Body of pancreas (tissue), 4 donors: ENCODE measurements around the gene ACTR3C. TPM values are rescaled to one million over a fixed set of nuclear protein-coding genes. Genes with fewer than 3 reads are reported as not detected.

Source experiments
- ATAC-seq: fragments of 150-250 bp; one replicate; pipeline ENCODE4 v1.9.1; 2016
- DNase-seq, 4 donors: peaks; one replicate each; pipeline ENCODE4 v3.0.0-alpha.2; 2019
- H3K27ac ChIP-seq, 4 donors: fragments of 200-600 bp; sonication (generic); 1 replicate in 3 of 4; 2 replicates in 1 of 4; pipeline versions ENCODE4 v1.5.1 to v1.6.1; 2016 to 2019; ENCODE audit warnings: mild to moderate bottlenecking in 1 of 4, mixed read lengths in 1 of 4, moderate library complexity in 1 of 4
- H3K27me3 ChIP-seq, 2 donors: fragments of 200-600 bp; sonication (generic); one replicate each; pipeline ENCODE4 v1.6.0; 2016; ENCODE audit warnings: mild to moderate bottlenecking in 1 of 2
- H3K36me3 ChIP-seq, 2 donors: fragments of 200-600 bp; sonication (generic); replicated peaks in 1 of 2; 2 replicates each; pipeline ENCODE4 v1.5.1; 2016; ENCODE audit warnings: low read depth in 2 of 2; ENCODE audit not compliant: insufficient read depth in 1 of 2
- H3K4me1 ChIP-seq: fragments of 200-600 bp; sonication (generic); one replicate; pipeline ENCODE4 v1.6.0; 2016
- H3K4me3 ChIP-seq, 2 donors: fragments of 200-600 bp; sonication (generic); 1 replicate in 1 of 2; 2 replicates in 1 of 2; pipeline ENCODE4 v1.5.1; 2016 to 2019
- H3K9me3 ChIP-seq, 3 donors: fragments of 200-600 bp; sonication (generic); 1 replicate in 2 of 3; 2 replicates in 1 of 3; pipeline ENCODE4 v1.5.1; 2016
- POLR2A ChIP-seq, 3 donors: fragments of 450-650 bp; IDR thresholded peaks; one replicate each; pipeline ENCODE4 v1.6.1; 2016; ENCODE audit warnings: antibody characterized with exemption in 3 of 3, mild to moderate bottlenecking in 2 of 3
- WGBS, 2 donors: methylation state at CpG; one replicate each; pipeline ENCODE4 v1.1.5; 2017; 5-methylcytosine and 5-hydroxymethylcytosine counted together
- intact Hi-C: fragments of 100-400 bp; cut with DNase I; formaldehyde crosslinking; loops from one replicate; pipeline ENCODE4 v1.15.1; 2023
- total RNA-seq, 2 donors: library from RNA; depleted of rRNA; stranded (reverse); fragments of >200 nt; gene quantifications; one replicate each; pipeline ENCODE4 v1.1.0, GENCODE V29; 2016
- TF ChIP-seq, protein P1 (sequence below), 7 experiments: fragments of 450-650 bp in 4 of 7; fragments of 200-600 bp in 3 of 7; sonication (generic) in 3 of 7; IDR thresholded peaks; one replicate each; pipeline ENCODE4 v1.5.1; 2016 to 2019; ENCODE audit warnings: antibody characterized with exemption in 7 of 7

ACTR3C gene
- total RNA-seq, 2 donors from 2014 or later = 35.5 to 69.9 TPM

DNA sequence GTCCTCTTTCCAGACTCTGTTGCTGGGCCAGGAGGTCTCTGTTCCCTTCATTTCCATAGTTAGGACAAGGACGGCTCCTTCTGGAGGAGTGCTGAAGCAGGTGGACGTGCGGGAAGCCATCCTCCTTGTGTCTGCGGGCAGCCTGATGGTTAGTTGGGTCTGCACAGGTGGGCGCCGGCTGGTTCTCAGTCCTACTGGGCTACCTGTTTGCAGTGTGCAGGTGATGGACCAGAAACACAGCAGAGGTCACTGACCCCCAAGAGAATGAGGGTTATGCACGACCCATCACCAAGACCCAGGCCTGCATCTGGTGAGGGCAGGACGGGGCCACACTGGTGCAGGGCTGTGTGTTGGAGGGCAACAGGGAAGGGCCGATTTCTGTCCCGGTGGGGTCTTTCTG, 10.3 kb upstream of the ACTR3C start:
- WGBS, 2 donors = 91 to 94% methylated on average over 10 of the region's 10 CpGs

DNA sequence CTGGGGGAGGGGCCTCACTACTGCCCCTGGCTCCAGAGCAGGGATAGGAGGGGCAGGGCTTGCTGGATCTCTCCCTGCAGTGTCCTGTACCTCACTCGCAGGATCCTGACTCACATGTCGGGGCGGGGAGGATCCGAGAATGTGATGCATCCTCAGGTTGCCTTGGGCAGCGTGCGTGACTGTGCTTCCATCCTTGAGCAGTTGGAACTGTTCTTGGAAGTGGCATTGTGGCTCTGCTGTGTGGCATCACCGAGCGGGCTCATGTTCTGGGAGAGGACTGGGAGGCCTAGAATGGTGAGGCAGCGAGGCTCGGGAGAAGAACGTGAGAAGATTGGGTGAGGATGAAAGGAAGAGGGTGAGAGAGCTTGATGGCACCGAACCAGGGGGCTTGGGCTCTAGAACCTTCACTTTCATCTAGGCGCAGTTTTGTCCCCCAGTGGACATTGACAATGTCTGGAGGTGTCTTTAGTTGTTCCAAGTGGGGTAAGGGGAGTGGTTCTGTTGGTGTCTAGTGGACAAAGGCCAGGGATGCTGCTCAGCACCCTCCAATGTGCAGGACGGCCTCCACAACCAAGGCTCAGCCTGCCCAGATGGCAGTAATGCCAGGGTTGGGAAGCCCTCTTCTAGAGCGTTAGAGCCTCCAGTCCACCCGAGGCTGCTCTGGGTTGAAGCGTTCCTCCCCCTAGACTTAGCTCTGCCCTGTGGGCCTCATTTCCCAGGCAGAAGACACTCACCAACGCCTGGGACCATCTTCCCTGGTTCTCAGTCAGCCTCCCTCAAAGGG, 9.7 kb upstream of the ACTR3C start:
- no peaks in the 10 kb centered on the region for H3K27me3 ChIP-seq
- peak overlapping the region in 1 of 4 donors; percentile 47 for H3K27ac ChIP-seq
- no peaks in the 10 kb centered on the region for H3K9me3 ChIP-seq
- H3K4me1 ChIP-seq = peaks cover 37% of the 10 kb centered on the region
- intact Hi-C loops = no loop called here
- ATAC-seq (no peak), DNase-seq (no peak)
- WGBS, 2 donors = 90 to 93% methylated on average over 17 to 18 of the region's 18 CpGs
- TF ChIP-seq, protein P1, sequence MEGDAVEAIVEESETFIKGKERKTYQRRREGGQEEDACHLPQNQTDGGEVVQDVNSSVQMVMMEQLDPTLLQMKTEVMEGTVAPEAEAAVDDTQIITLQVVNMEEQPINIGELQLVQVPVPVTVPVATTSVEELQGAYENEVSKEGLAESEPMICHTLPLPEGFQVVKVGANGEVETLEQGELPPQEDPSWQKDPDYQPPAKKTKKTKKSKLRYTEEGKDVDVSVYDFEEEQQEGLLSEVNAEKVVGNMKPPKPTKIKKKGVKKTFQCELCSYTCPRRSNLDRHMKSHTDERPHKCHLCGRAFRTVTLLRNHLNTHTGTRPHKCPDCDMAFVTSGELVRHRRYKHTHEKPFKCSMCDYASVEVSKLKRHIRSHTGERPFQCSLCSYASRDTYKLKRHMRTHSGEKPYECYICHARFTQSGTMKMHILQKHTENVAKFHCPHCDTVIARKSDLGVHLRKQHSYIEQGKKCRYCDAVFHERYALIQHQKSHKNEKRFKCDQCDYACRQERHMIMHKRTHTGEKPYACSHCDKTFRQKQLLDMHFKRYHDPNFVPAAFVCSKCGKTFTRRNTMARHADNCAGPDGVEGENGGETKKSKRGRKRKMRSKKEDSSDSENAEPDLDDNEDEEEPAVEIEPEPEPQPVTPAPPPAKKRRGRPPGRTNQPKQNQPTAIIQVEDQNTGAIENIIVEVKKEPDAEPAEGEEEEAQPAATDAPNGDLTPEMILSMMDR (IDR thresholded peaks at IDR 0.05) = no peak
- no peak for TF ChIP-seq POLR2A (IDR thresholded peaks at IDR 0.05)
- H3K4me3 ChIP-seq = no peak overlapping the region
- H3K36me3 ChIP-seq = no peaks in the 10 kb centered on the region

More for the DNA sequence above, 10.3 kb upstream of the ACTR3C start:
- H3K9me3 ChIP-seq = no peaks in the 10 kb centered on the region
- no peak for DNase-seq
- H3K4me1 ChIP-seq = peaks cover 43% of the 10 kb centered on the region
- no peaks in the 10 kb centered on the region for H3K27me3 ChIP-seq
- no peak overlapping the region for H3K4me3 ChIP-seq
- H3K36me3 ChIP-seq = no peaks in the 10 kb centered on the region
- H3K27ac ChIP-seq = peak overlapping the region in 2 of 4 donors; percentile 47 to 77
- ATAC-seq = no peak
- TF ChIP-seq, protein P1 (IDR thresholded peaks at IDR 0.05) = no peak
- TF ChIP-seq POLR2A (IDR thresholded peaks at IDR 0.05) = no peak
- intact Hi-C loops = no loop called here

DNA sequence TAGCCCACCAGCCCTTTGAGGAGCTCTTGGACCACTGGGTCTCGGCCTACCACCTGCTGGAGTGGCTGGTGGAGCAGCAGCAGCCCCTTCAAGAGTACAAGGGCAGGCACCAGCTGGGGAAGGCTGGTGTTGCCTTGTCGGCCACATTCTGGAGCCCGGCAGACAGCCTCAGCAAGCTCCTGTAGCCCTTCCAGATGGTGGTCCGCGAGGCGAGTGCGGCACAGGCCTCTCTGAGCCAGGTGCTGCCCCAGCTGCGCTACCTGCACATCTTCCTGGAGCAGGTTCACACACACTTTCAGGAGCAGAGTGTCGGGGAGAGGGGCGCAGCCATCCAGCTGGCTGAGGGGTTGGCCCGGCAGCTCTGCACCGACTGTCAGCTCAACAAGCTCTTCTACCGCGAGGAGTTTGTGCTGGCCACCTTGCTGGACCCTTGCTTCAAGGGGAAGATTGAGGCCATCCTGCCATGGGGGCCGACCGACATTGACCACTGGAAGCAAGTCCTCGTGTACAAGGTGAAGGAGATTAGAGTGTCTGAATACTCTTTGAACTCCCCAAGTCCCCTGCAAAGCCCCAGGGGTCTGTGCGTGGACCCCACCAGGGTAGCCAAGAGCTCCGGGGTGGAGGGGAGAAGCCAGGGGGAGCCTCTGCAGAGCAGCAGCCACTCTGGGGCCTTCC, 7.0 kb upstream of the ACTR3C start:
- TF ChIP-seq POLR2A (IDR thresholded peaks at IDR 0.05) = no peak
- Histone ChIP-seq H3K27ac (no peak overlapping the region), H3K36me3 (no peaks in the 10 kb centered on the region)

DNA sequence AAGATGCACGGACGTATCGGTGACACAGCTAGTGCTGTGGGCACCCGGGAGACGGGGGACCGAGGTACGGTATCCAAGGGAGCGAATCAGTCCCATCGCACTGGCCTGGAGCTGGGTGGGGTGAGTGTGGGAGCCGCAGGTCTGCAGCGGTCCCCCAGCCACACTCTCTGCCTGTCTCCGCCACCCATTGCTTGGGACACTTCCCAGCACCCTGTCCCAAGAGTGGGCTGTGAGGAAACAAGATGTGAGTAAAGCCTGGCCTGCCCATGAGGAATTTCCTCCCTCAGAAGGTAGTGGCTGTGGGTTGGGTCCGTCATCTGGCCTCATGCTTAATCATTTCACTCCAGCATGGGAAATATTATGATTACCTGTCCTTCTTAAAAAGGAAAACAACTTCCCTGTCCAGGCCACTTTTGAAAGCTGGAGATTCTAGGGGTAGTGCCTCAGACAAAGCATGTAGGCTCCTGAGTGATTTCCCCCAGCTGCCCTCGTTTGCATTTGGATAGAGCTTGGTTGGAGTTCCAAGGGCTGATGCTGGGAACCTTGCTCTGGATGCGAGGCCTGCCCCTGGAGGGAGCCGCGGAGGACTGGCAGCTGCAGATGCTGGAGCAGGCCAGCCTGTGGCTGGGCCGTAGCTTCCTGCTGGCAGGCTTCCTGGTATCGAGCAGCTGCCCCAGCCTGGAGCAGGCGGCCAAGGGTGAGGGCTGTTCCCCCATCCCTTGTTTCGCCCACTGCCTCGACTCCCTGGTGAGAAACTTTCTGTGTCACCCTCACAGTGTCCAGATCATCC, 6.2 kb upstream of the ACTR3C start:
- DNase-seq (peak; percentile 41 to 73 (median 59)), ATAC-seq (peak; percentile 47)
- H3K36me3 ChIP-seq = no peaks in the 10 kb centered on the region
- H3K9me3 ChIP-seq = no peaks in the 10 kb centered on the region
- 70 to 81% methylated on average over 17 to 22 of the region's 22 CpGs for WGBS, 2 donors
- H3K27me3 ChIP-seq = no peaks in the 10 kb centered on the region
- TF ChIP-seq, protein P1 (IDR thresholded peaks at IDR 0.05) = no peak
- no peak for TF ChIP-seq POLR2A (IDR thresholded peaks at IDR 0.05)
- intact Hi-C loops = no loop called here
- H3K27ac ChIP-seq = peak overlapping the region in 1 of 4 donors; percentile 1
- no peak overlapping the region for H3K4me3 ChIP-seq
- peaks cover 8% of the 10 kb centered on the region for H3K4me1 ChIP-seq

More for the DNA sequence above, 7.0 kb upstream of the ACTR3C start:
- Histone ChIP-seq H3K9me3 (no peaks in the 10 kb centered on the region), H3K27me3 (no peaks in the 10 kb centered on the region), H3K4me3 (no peak overlapping the region), H3K4me1 (peaks cover 10% of the 10 kb centered on the region)
- DNase-seq = no peak
- intact Hi-C loops = no loop called here
- WGBS, 2 donors = 90% methylated on average over 5 to 19 of the region's 19 CpGs
- ATAC-seq = no peak

DNA sequence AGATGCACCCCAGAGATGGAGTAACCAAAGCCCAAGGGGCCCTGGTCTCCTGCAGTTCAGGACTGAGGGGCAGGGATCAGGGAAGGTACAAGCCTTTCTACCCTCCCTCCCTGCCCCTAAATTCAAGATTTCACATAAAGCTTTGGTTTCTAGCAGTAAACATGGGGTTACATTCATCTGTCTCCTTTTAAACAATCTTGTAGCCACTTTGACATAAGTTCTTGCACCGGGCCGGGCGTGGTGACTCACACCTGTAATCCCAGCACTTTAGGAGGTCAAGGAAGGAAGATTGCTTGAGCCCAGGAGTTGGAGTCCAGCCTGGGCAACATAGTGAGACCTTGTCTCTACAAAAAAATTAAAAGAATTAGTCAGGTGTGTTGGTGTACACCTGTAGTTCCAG, 4.0 kb upstream of the ACTR3C start:
- WGBS, 2 donors = 95 to 98% methylated on average over 3 of the region's 3 CpGs
- no peak for ATAC-seq

More for the DNA sequence above, 4.0 kb upstream of the ACTR3C start:
- no peak overlapping the region for H3K27ac ChIP-seq
- H3K4me1 ChIP-seq = peaks cover 20% of the 10 kb centered on the region
- no peak for TF ChIP-seq POLR2A (IDR thresholded peaks at IDR 0.05)
- TF ChIP-seq, protein P1 (IDR thresholded peaks at IDR 0.05) = no peak
- no peak for DNase-seq
- intact Hi-C loops = no loop called here
- H3K9me3 ChIP-seq = no peaks in the 10 kb centered on the region
- no peaks in the 10 kb centered on the region for H3K27me3 ChIP-seq
- H3K36me3 ChIP-seq = no peaks in the 10 kb centered on the region
- no peak overlapping the region for H3K4me3 ChIP-seq
